WTC11 (cell line): ENCODE measurements around the gene CD72. TPM values are rescaled to one million over a fixed set of nuclear protein-coding genes. Genes with fewer than 3 reads are reported as not detected.

ENCODE experiments used
- ATAC-seq: fragments of 200-7000 bp; cut with Tn5 transposase; 2 replicates; pipeline ENCODE4 v1.10.0; 2021; ENCODE audit warnings: mild to moderate bottlenecking, moderate library complexity
- CTCF ChIA-PET: fragments of 300-600 bp; sonication (Branson Sonifier 250); formaldehyde crosslinking; loops from one replicate; lab custom pipeline; 2021; ENCODE audit warnings: antibody characterized with exemption; lab: Charles Lee
- POLR2A ChIA-PET: fragments of 350-600 bp; sonication (Branson Sonifier 250); formaldehyde crosslinking; loops from one replicate; lab custom pipeline; 2021; ENCODE audit warnings: antibody characterized with exemption; lab: Charles Lee
- DNase-seq: peaks from one replicate; pipeline ENCODE4 v3.0.0; 2021; ENCODE audit warnings: low spot score
- H3K27ac Mint-ChIP-seq: 2 replicates; pipeline ENCODE4 v1.8.0; 2021; ENCODE audit warnings: mixed read lengths
- H3K27me3 Mint-ChIP-seq: 2 replicates; pipeline ENCODE4 v1.8.0; 2021; ENCODE audit warnings: low read depth, mild to moderate bottlenecking, moderate library complexity, mixed read lengths
- H3K36me3 Mint-ChIP-seq: 2 replicates; pipeline ENCODE4 v1.8.0; 2021; ENCODE audit warnings: mixed read lengths
- H3K4me1 Mint-ChIP-seq: 2 replicates; pipeline ENCODE4 v1.8.0; 2022; ENCODE audit warnings: mixed read lengths
- H3K4me3 Mint-ChIP-seq: 2 replicates; pipeline ENCODE4 v1.8.0; 2021; ENCODE audit warnings: mild to moderate bottlenecking, moderate library complexity, mixed read lengths
- H3K9me3 Mint-ChIP-seq: 2 replicates; pipeline ENCODE4 v1.8.0; 2021; ENCODE audit warnings: mixed read lengths
- ARID4B ChIP-seq: sonication (generic); formaldehyde crosslinking; IDR thresholded peaks from 2 replicates; pipeline ENCODE4 v1.8.0; 2023; ENCODE audit warnings: missing genetic modification reagents, mild to moderate bottlenecking, borderline replicate concordance
- CTCF ChIP-seq: fragments of 200-600 bp; IDR thresholded peaks from 2 replicates; pipeline ENCODE4 v1.8.0; 2022; ENCODE audit warnings: antibody characterized with exemption
- E2F4 ChIP-seq: sonication (generic); formaldehyde crosslinking; IDR thresholded peaks from 2 replicates; pipeline ENCODE4 v1.8.1; 2022; ENCODE audit warnings: low read depth, mild to moderate bottlenecking, moderate library complexity, missing genetic modification reagents, borderline replicate concordance
- FOXJ3 ChIP-seq: sonication (generic); formaldehyde crosslinking; IDR thresholded peaks from 2 replicates; pipeline ENCODE4 v1.9.0; 2021; ENCODE audit warnings: missing genetic modification reagents, mild to moderate bottlenecking, borderline replicate concordance
- GABPB1 ChIP-seq: sonication (generic); formaldehyde crosslinking; IDR thresholded peaks from 2 replicates; pipeline ENCODE4 v1.8.1; 2023; ENCODE audit warnings: mild to moderate bottlenecking, missing genetic modification reagents
- GTF2I ChIP-seq: fragments of 250-450 bp; sonication (Bioruptor Pico); conservative IDR thresholded peaks from 2 replicates; pipeline ENCODE4 v1.4.0; 2021; ENCODE audit warnings: mild to moderate bottlenecking
- HMGA2 ChIP-seq: fragments of 250-450 bp; sonication (Bioruptor Pico); IDR thresholded peaks from 2 replicates; pipeline ENCODE4 v1.4.0; 2021; ENCODE audit warnings: mild to moderate bottlenecking, moderate library complexity
- NR3C1 ChIP-seq: sonication (generic); formaldehyde crosslinking; conservative IDR thresholded peaks from 2 replicates; pipeline ENCODE4 v1.8.1; 2023; ENCODE audit warnings: low read depth, mild to moderate bottlenecking, missing genetic modification reagents
- RELA ChIP-seq: sonication (generic); formaldehyde crosslinking; IDR thresholded peaks from 2 replicates; pipeline ENCODE4 v1.8.1; 2022; ENCODE audit warnings: missing genetic modification reagents, mild to moderate bottlenecking, borderline replicate concordance
- STAT6 ChIP-seq: sonication (generic); formaldehyde crosslinking; conservative IDR thresholded peaks from 2 replicates; pipeline ENCODE4 v1.8.1; 2023; ENCODE audit warnings: mild to moderate bottlenecking, low read depth, missing genetic modification reagents, moderate library complexity
- TP53 ChIP-seq: sonication (generic); formaldehyde crosslinking; IDR thresholded peaks from 2 replicates; pipeline ENCODE4 v1.8.1; 2023; ENCODE audit warnings: mild to moderate bottlenecking, missing genetic modification reagents
- ZNF121 ChIP-seq: sonication (generic); formaldehyde crosslinking; IDR thresholded peaks from 2 replicates; pipeline ENCODE4 v1.8.0; 2023; ENCODE audit warnings: missing genetic modification reagents
- ZNF263 ChIP-seq: sonication (generic); formaldehyde crosslinking; IDR thresholded peaks from 2 replicates; pipeline ENCODE4 v1.8.1; 2022; ENCODE audit warnings: low read depth, mild to moderate bottlenecking, moderate library complexity, missing genetic modification reagents
- ZNF396 ChIP-seq: fragments of 250-450 bp; sonication (Bioruptor Pico); IDR thresholded peaks from 2 replicates; pipeline ENCODE4 v1.8.0; 2021; ENCODE audit warnings: mild to moderate bottlenecking, moderate library complexity, borderline replicate concordance
- ZNF416 ChIP-seq: fragments of 250-450 bp; sonication (Bioruptor Pico); IDR thresholded peaks from 2 replicates; pipeline ENCODE4 v1.9.0; 2021; ENCODE audit warnings: mild to moderate bottlenecking, inconsistent platforms
- total RNA-seq: library from RNA; stranded (reverse); gene quantifications from 3 replicates; pipeline ENCODE4 v1.2.3, GENCODE V29; 2021
- TF ChIP-seq, protein P1 (sequence below): sonication (generic); formaldehyde crosslinking; IDR thresholded peaks from 2 replicates; pipeline ENCODE4 v1.8.1; 2023; ENCODE audit warnings: mild to moderate bottlenecking, missing genetic modification reagents

Gene CD72
- total RNA-seq, 1 experiment from 2014 or later, result 2.9 TPM

GRCh38 chr9:35570709-35571504, 47.3 kb downstream of the CD72 start:
- Mint-ChIP-seq H3K4me1 (no peaks in the 10 kb centered on the region), H3K27me3 (no peaks in the 10 kb centered on the region; the same call in 1 of the 2 replicates), H3K9me3 (no peaks in the 10 kb centered on the region), H3K27ac (no peak overlapping the region), H3K4me3 (no peak overlapping the region), H3K36me3 (no peaks in the 10 kb centered on the region)
- POLR2A ChIA-PET, result interaction anchor here (0.5 to 0.6 kb wide), 2 partner anchors 274 to 535 kb away, joined by 3 to 8 read pairs; no protein-coding TSS in a partner anchor
- ATAC-seq (no peak), DNase-seq (no peak)
- TF ChIP-seq FOXJ3 (CRISPR knock-in tag) (no peak), TP53 (CRISPR knock-in tag) (no peak), ZNF416 (CRISPR knock-in tag) (no peak), ZNF263 (CRISPR knock-in tag) (no peak), NR3C1 (CRISPR knock-in tag) (no peak), GABPB1 (CRISPR knock-in tag) (no peak), ZNF121 (CRISPR knock-in tag) (no peak), ARID4B (no peak), ZNF396 (no peak), E2F4 (CRISPR knock-in tag) (no peak), STAT6 (CRISPR knock-in tag) (no peak), GTF2I (CRISPR knock-in tag) (no peak), CTCF (no peak), HMGA2 (CRISPR knock-in tag) (no peak), RELA (CRISPR knock-in tag) (no peak)
- TF ChIP-seq, protein P1, sequence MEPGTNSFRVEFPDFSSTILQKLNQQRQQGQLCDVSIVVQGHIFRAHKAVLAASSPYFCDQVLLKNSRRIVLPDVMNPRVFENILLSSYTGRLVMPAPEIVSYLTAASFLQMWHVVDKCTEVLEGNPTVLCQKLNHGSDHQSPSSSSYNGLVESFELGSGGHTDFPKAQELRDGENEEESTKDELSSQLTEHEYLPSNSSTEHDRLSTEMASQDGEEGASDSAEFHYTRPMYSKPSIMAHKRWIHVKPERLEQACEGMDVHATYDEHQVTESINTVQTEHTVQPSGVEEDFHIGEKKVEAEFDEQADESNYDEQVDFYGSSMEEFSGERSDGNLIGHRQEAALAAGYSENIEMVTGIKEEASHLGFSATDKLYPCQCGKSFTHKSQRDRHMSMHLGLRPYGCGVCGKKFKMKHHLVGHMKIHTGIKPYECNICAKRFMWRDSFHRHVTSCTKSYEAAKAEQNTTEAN (CRISPR knock-in tag), result no peak
- CTCF ChIA-PET, result interaction anchor here (0.6 to 0.7 kb wide), 3 partner anchors 78 to 817 kb away, joined by 3 to 6 read pairs (median 3); no protein-coding TSS in a partner anchor
